ENCODE results near the gene VSTM2L. TPM values are rescaled to one million over a fixed set of nuclear protein-coding genes. Genes with fewer than 3 reads are reported as not detected.

The VSTM2L gene
- total and polyA plus RNA-seq, 3 donors from 2014 or later: 7.3 to 74.7 (median 40.2) TPM

- no peaks in the 10 kb centered on the region for H3K4me1 ChIP-seq
- no peak for DNase-seq
- no peak overlapping the region for H3K27ac ChIP-seq
- intact Hi-C loops (cut with DNase I; ENCODE audit: low total_unique reads): no loop called here
- no peak overlapping the region for H3K4me3 ChIP-seq
- no peaks in the 10 kb centered on the region for H3K27me3 ChIP-seq
- 84 to 88% methylated on average over 43 to 47 of the region's 47 CpGs for WGBS, 2 donors
- TF ChIP-seq, protein P1, sequence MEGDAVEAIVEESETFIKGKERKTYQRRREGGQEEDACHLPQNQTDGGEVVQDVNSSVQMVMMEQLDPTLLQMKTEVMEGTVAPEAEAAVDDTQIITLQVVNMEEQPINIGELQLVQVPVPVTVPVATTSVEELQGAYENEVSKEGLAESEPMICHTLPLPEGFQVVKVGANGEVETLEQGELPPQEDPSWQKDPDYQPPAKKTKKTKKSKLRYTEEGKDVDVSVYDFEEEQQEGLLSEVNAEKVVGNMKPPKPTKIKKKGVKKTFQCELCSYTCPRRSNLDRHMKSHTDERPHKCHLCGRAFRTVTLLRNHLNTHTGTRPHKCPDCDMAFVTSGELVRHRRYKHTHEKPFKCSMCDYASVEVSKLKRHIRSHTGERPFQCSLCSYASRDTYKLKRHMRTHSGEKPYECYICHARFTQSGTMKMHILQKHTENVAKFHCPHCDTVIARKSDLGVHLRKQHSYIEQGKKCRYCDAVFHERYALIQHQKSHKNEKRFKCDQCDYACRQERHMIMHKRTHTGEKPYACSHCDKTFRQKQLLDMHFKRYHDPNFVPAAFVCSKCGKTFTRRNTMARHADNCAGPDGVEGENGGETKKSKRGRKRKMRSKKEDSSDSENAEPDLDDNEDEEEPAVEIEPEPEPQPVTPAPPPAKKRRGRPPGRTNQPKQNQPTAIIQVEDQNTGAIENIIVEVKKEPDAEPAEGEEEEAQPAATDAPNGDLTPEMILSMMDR (IDR thresholded peaks at IDR 0.05): no peak
- no peak for TF ChIP-seq POLR2A (IDR thresholded peaks at IDR 0.05)
- no peaks in the 10 kb centered on the region for H3K36me3 ChIP-seq (ENCODE audit: low read depth, missing control alignments)
- no peaks in the 10 kb centered on the region for H3K9me3 ChIP-seq
Observed at GRCh38 chr20:37943501-37944455, 40.9 kb downstream of the VSTM2L start.

DNA sequence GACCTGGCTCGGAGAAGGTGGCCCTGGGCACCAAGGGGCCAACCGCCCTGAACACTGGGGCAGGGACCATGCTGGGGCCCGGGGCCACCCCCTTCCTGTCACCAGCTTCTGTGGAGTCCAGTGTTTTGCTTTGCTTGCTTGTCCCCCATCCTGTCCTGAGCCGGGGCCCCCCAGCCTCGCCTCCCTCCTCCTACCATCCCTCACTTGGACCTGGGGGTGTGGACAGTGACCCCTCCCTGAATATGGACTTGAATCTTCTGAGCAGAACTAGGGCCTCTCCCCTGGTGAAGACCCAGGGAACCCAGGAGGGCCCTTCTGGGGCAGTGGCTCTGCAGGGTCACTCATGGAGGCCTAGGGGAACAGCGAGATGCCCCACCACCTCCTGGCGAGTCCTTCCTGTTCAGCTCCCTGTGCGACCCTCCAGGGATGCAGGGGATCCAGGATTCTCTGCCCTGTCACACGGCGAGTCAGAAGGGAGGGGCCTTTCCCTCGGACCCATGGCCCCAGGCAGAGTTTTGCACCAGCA, 41.6 kb downstream of the VSTM2L start:
- intact Hi-C loops (cut with DNase I; ENCODE audit: low total_unique reads): no loop called here
- Histone ChIP-seq H3K27ac (no peak overlapping the region), H3K4me1 (no peaks in the 10 kb centered on the region), H3K4me3 (no peak overlapping the region), H3K36me3 (ENCODE audit: low read depth, missing control alignments) (no peaks in the 10 kb centered on the region), H3K9me3 (no peaks in the 10 kb centered on the region), H3K27me3 (no peaks in the 10 kb centered on the region)
- 85 to 100% methylated on average over 5 to 10 of the region's 11 CpGs for WGBS, 2 donors
- no peak for DNase-seq
- TF ChIP-seq, protein P1 (IDR thresholded peaks at IDR 0.05): no peak
- no peak for TF ChIP-seq POLR2A (IDR thresholded peaks at IDR 0.05)

- no peak overlapping the region for H3K27ac ChIP-seq
- DNase-seq: no peak
- no peaks in the 10 kb centered on the region for H3K36me3 ChIP-seq (ENCODE audit: low read depth, missing control alignments)
- H3K4me1 ChIP-seq: no peaks in the 10 kb centered on the region
- intact Hi-C loops (cut with DNase I; ENCODE audit: low total_unique reads): no loop called here
- no peak overlapping the region for H3K4me3 ChIP-seq
- no peaks in the 10 kb centered on the region for H3K9me3 ChIP-seq
- TF ChIP-seq, protein P1 (IDR thresholded peaks at IDR 0.05): no peak
- TF ChIP-seq POLR2A (IDR thresholded peaks at IDR 0.05): no peak
- WGBS, 2 donors: 74 to 84% methylated on average over 9 to 11 of the region's 11 CpGs
- no peaks in the 10 kb centered on the region for H3K27me3 ChIP-seq
Observed at GRCh38 chr20:37945091-37945547, 42.2 kb downstream of the VSTM2L start.

GRCh38 chr20:37946946-37947345, 44.0 kb downstream of the VSTM2L start:
- intact Hi-C loops (cut with DNase I; ENCODE audit: low total_unique reads): no loop called here
- Histone ChIP-seq H3K9me3 (no peaks in the 10 kb centered on the region), H3K27me3 (no peaks in the 10 kb centered on the region), H3K4me3 (no peak overlapping the region), H3K36me3 (ENCODE audit: low read depth, missing control alignments) (no peaks in the 10 kb centered on the region), H3K4me1 (no peaks in the 10 kb centered on the region), H3K27ac (no peak overlapping the region)
- WGBS, 2 donors: 90 to 93% methylated on average over 5 of the region's 5 CpGs
- TF ChIP-seq POLR2A (IDR thresholded peaks at IDR 0.05): no peak
- TF ChIP-seq, protein P1 (IDR thresholded peaks at IDR 0.05): no peak
- DNase-seq: no peak

All from testis (tissue), 3 donors.